HFFc6 (cell line): ENCODE measurements around the gene SMTNL2. TPM values are rescaled to one million over a fixed set of nuclear protein-coding genes. Genes with fewer than 3 reads are reported as not detected.
"Not testable (repeated sequence)": the region's sequence is repeated elsewhere in the genome, so short reads cannot be mapped to it uniquely, and the experiment has no call there.

Experiments used
- DNase-seq: peaks from one replicate; pipeline ENCODE4 v3.0.0-alpha.2; 2018
- H3K27ac Mint-ChIP-seq: 2 replicates; pipeline ENCODE4 v1.8.0; 2020; ENCODE audit warnings: mild to moderate bottlenecking, mixed read lengths
- H3K27me3 Mint-ChIP-seq: 2 replicates; pipeline ENCODE4 v1.8.0; 2021; ENCODE audit warnings: mild to moderate bottlenecking, moderate library complexity, mixed read lengths; ENCODE audit not compliant: insufficient read depth
- H3K36me3 Mint-ChIP-seq: 2 replicates; pipeline ENCODE4 v1.8.0; 2021; ENCODE audit warnings: low read depth, mixed read lengths
- H3K4me1 Mint-ChIP-seq: 2 replicates; pipeline ENCODE4 v1.8.0; 2020; ENCODE audit warnings: low read depth, mixed read lengths
- H3K4me3 Mint-ChIP-seq: 2 replicates; pipeline ENCODE4 v1.8.0; 2020; ENCODE audit warnings: mild to moderate bottlenecking, moderate library complexity, mixed read lengths
- H3K9me3 Mint-ChIP-seq: 2 replicates; pipeline ENCODE4 v1.8.0; 2020; ENCODE audit warnings: mild to moderate bottlenecking, mixed read lengths
- total RNA-seq, 6 experiments: library from RNA; stranded (reverse); fragmentation: NEBNext Ultra II Directional; extraction: Animal tissue kit (Norgen Biotek cat#: 25700); gene quantifications; 2 replicates in 1 of 6; 3 replicates in 5 of 6; pipeline ENCODE4 v1.2.3, GENCODE V29; 2021
- TF ChIP-seq, protein P1 (sequence below): fragments of 200-600 bp; sonication (generic); IDR thresholded peaks from 2 replicates; pipeline ENCODE4 v1.5.0; 2021; ENCODE audit warnings: antibody characterized with exemption, mild to moderate bottlenecking

SMTNL2 gene
- total RNA-seq, 6 experiments from 2014 or later = not detected

DNA sequence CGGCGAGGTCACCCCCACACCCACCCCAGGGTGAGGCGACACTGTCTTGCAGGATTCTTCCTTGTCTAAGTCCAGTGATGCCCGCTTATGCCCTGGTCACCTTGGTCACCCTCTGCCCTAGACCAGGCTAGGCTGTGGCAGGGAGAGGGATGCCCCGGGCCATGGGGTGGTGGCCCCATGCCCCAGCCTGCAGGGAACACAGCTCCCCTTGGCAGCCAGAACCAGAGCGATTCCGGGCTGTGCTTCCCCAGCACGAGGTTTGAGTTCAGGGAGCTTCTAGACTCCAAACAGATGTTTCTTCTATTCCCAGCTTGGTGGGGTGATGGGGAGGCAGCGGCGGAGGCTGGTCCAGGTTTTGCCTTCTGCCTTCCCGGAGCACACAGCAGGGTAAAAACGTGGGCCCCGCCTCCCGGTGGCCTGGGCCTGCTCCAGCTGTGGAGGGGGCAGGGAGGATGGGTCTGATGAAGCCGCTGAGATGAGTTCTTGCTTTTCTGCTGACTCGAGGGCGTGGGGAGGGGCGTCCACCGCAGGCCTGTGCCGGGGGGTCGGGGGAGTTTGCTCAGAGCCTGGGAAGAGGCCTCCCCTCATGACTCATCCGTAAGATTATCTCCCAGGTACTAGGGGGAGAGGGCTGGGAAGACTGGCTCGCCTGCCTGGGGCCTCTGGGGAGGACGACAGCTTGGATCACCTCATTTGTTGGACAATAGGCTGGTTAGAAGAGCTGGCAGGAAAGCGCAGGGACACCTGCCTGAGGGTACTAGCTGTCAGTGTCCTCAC lies 15.4 kb downstream of the SMTNL2 start:
- H3K9me3 Mint-ChIP-seq = no peaks in the 10 kb centered on the region
- H3K4me3 Mint-ChIP-seq = no peak overlapping the region
- no peak overlapping the region for H3K27ac Mint-ChIP-seq
- no peaks in the 10 kb centered on the region for H3K4me1 Mint-ChIP-seq
- TF ChIP-seq, protein P1, sequence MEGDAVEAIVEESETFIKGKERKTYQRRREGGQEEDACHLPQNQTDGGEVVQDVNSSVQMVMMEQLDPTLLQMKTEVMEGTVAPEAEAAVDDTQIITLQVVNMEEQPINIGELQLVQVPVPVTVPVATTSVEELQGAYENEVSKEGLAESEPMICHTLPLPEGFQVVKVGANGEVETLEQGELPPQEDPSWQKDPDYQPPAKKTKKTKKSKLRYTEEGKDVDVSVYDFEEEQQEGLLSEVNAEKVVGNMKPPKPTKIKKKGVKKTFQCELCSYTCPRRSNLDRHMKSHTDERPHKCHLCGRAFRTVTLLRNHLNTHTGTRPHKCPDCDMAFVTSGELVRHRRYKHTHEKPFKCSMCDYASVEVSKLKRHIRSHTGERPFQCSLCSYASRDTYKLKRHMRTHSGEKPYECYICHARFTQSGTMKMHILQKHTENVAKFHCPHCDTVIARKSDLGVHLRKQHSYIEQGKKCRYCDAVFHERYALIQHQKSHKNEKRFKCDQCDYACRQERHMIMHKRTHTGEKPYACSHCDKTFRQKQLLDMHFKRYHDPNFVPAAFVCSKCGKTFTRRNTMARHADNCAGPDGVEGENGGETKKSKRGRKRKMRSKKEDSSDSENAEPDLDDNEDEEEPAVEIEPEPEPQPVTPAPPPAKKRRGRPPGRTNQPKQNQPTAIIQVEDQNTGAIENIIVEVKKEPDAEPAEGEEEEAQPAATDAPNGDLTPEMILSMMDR = no peak
- no peaks in the 10 kb centered on the region for H3K36me3 Mint-ChIP-seq
- H3K27me3 Mint-ChIP-seq = peaks cover 43% of the 10 kb centered on the region
- no peak for DNase-seq

DNA sequence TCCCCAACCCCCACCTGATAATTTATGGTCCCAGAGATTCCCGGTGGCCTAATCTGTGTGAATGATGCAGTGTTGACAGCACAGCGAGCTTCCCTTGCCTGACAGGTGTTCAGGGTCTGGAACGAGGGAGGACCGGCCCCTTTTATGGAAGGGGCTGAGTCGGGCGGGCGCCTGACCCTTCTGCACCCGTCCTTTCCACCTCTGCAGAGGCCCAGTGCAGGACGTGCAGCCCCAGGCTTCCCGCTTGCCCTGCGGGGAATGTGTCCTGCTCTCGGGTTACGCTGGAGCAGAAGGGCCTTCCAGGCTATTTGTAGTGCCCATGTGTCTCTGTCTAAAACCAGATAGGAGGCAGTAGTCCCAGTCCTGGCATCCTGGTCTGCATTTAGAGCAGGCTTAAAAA lies 16.2 kb downstream of the SMTNL2 start:
- Mint-ChIP-seq H3K27ac (no peak overlapping the region), H3K27me3 (peaks cover 43% of the 10 kb centered on the region), H3K4me3 (no peak overlapping the region), H3K4me1 (no peaks in the 10 kb centered on the region), H3K9me3 (no peaks in the 10 kb centered on the region), H3K36me3 (no peaks in the 10 kb centered on the region)
- no peak for DNase-seq
- TF ChIP-seq, protein P1 = no peak

DNA sequence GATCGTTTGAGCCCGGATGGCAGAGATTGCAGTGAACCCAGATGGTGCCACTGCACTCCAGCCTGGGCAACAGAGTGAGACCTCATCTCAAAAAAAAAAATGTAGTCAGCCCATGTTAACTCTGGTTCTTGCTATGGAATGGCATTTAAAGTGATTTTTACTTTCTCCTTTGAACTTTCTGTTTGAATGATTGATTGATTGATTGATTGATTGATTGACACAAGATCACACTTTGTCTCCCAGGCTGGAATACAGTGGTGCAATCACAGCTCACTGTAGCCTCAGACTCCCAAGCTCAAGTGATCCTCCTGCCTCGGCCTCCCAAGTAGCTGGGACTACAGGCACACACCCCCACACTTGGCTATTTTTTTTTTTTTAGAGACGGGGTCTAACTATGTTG lies 17.0 kb downstream of the SMTNL2 start:
- Mint-ChIP-seq H3K27ac (no peak overlapping the region), H3K4me1 (no peaks in the 10 kb centered on the region), H3K27me3 (peaks cover 43% of the 10 kb centered on the region), H3K4me3 (no peak overlapping the region), H3K9me3 (no peaks in the 10 kb centered on the region), H3K36me3 (no peaks in the 10 kb centered on the region)
- TF ChIP-seq, protein P1 = no peak
- no peak for DNase-seq

DNA sequence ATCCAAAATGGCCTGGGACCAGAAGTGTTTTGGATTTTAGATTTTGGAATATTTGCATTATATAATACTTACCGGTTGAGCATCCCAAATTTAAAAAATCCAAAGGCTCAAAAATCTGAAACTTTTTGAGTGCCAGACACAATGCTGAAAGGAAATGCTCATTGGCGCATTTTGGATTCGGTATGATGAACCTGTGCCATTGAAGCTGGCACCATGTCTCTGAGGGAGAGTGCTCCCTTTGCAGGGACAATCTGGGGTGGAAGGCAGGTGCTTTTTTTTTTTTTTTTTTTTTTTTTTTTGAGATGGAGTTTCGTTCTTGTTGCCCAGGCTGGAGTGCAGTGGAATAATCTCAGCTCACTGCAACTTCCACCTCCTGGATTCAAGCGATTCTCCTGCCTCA lies 17.7 kb downstream of the SMTNL2 start:
- H3K36me3 Mint-ChIP-seq = no peaks in the 10 kb centered on the region
- H3K27ac Mint-ChIP-seq = no peak overlapping the region
- no peak overlapping the region for H3K4me3 Mint-ChIP-seq
- DNase-seq = no peak
- peaks cover 44% of the 10 kb centered on the region for H3K27me3 Mint-ChIP-seq
- H3K4me1 Mint-ChIP-seq = no peaks in the 10 kb centered on the region
- TF ChIP-seq, protein P1 = no peak
- no peaks in the 10 kb centered on the region for H3K9me3 Mint-ChIP-seq

DNA sequence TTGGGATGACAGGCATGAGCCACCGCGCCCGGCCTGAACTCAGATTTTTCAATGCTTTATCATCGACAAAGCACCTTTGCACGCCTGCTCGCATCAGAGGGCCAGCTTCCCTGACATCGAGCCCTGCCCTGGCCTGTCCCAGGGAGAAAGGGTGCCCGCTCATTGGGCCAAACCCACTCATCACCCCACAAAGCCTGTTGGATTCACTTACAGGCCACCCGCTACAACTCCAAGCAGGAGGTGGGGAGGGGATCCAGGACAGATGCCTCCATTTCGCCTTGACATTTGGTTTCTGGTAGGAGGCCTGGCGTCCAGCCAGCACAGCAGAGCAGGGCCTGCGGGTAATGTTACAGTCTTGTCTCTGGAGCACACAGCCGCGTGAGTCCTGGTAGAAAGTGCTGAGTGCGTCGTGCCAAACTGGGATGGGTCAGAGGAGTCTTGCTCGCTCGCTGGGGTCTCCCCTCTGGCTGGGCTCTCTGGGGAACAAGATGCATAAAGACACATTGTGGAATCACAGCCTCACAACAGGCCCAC lies 19.8 kb downstream of the SMTNL2 start:
- no peaks in the 10 kb centered on the region for H3K36me3 Mint-ChIP-seq
- TF ChIP-seq, protein P1 = no peak
- peaks cover 47% of the 10 kb centered on the region for H3K27me3 Mint-ChIP-seq
- H3K4me3 Mint-ChIP-seq = no peak overlapping the region
- peaks cover 6% of the 10 kb centered on the region; the same call in 1 of the 2 replicates for H3K4me1 Mint-ChIP-seq
- H3K9me3 Mint-ChIP-seq = no peaks in the 10 kb centered on the region
- no peak overlapping the region for H3K27ac Mint-ChIP-seq
- DNase-seq = peak; percentile 13

DNA sequence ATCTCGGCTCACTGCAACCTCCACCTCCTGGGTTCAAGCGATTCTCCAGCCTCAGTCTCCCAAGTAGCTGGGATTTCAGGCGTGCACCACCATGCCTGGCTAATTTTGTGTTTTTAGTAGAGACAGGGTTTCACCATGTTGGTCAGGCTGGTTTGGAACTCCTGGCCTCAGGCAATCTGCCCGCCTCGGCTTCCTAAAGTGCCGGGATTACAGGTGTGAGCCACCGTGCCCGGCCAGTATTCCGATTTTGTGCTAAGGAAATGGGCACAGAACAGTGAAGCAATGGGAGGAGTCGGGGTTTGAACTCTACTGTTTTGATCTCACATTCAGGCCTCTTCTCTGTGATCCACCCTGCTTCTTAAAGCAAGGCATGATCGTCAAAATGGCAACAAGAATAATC lies 20.4 kb downstream of the SMTNL2 start:
- not testable (repeated sequence) for DNase-seq, H3K9me3 Mint-ChIP-seq, H3K36me3 Mint-ChIP-seq, H3K4me3 Mint-ChIP-seq, H3K27ac Mint-ChIP-seq, H3K4me1 Mint-ChIP-seq
- peaks cover 47% of the 10 kb centered on the region for H3K27me3 Mint-ChIP-seq
